Body of pancreas (tissue), 4 donors: Measurements from ENCODE around the gene RTL1.

Experiments used
- CTCF ChIP-seq, 7 experiments: fragments of 450-650 bp in 4 of 7; fragments of 200-600 bp in 3 of 7; sonication (generic) in 3 of 7; IDR thresholded peaks; one replicate each; pipeline ENCODE4 v1.5.1; 2016 to 2019; ENCODE audit warnings: antibody characterized with exemption in 7 of 7
- POLR2A ChIP-seq, 3 donors: fragments of 450-650 bp; IDR thresholded peaks; one replicate each; pipeline ENCODE4 v1.6.1; 2016; ENCODE audit warnings: antibody characterized with exemption in 3 of 3, mild to moderate bottlenecking in 2 of 3

- TF ChIP-seq POLR2A (IDR thresholded peaks at IDR 0.05): no peak
- no peak for TF ChIP-seq CTCF (IDR thresholded peaks at IDR 0.05)
These were observed 1.0 kb downstream of the RTL1 start for GRCh38 chr14:100902295-100903133.
